HepG2 (cell line): ENCODE data around the gene PEX11G. TPM values are rescaled to one million over a fixed set of nuclear protein-coding genes. Genes with fewer than 3 reads are reported as not detected.

Experiments
- BRCA1 ChIP-seq: sonication (generic); formaldehyde crosslinking; IDR thresholded peaks from 2 replicates; pipeline ENCODE4 v1.4.0; 2020; ENCODE audit warnings: missing genetic modification reagents
- FOXP1 ChIP-seq, 2 experiments: fragments of 450-650 bp in 1 of 2; IDR thresholded peaks; 2 replicates each; pipeline ENCODE4 v1.6.1; 2017 to 2018; ENCODE audit warnings: antibody characterized with exemption in 1 of 2
- IRF2 ChIP-seq: IDR thresholded peaks from 2 replicates; pipeline ENCODE4 v1.6.1; 2018; ENCODE audit warnings: missing genetic modification reagents, missing compliant biosample characterization
- KLF11 ChIP-seq: IDR thresholded peaks from 2 replicates; pipeline ENCODE4 v1.6.1; 2016; ENCODE audit warnings: missing compliant biosample characterization
- NFIB ChIP-seq: sonication (generic); formaldehyde crosslinking; IDR thresholded peaks from 2 replicates; pipeline ENCODE4 v1.9.0; 2021; ENCODE audit warnings: missing genetic modification reagents, mild to moderate bottlenecking, borderline replicate concordance
- NR2F1 ChIP-seq, 2 experiments: fragments of 450-650 bp in 1 of 2; formaldehyde crosslinking in 1 of 2; IDR thresholded peaks; 2 replicates each; pipeline versions ENCODE4 v1.5.0 to v1.6.1; 2016 to 2020; ENCODE audit warnings: mild to moderate bottlenecking in 1 of 2, missing compliant biosample characterization in 1 of 2, missing genetic modification reagents in 1 of 2, moderate library complexity in 1 of 2
- REPIN1 ChIP-seq: sonication (generic); formaldehyde crosslinking; IDR thresholded peaks from 2 replicates; pipeline ENCODE4 v1.8.0; 2022; ENCODE audit warnings: missing genetic modification reagents, low read depth, mild to moderate bottlenecking, borderline replicate concordance
- TEAD3 ChIP-seq: optimal IDR thresholded peaks from 2 replicates; pipeline ENCODE3; 2016; ENCODE audit warnings: borderline replicate concordance
- ZBTB20 ChIP-seq: sonication (generic); formaldehyde crosslinking; IDR thresholded peaks from 2 replicates; pipeline ENCODE4 v1.8.1; 2023; ENCODE audit warnings: missing genetic modification reagents, low read depth, mild to moderate bottlenecking, borderline replicate concordance
- ZNF260 ChIP-seq: sonication (generic); formaldehyde crosslinking; IDR thresholded peaks from 2 replicates; pipeline ENCODE4 v1.4.0; 2020; ENCODE audit warnings: missing genetic modification reagents, low read depth, mild to moderate bottlenecking, borderline replicate concordance
- ZNF30 ChIP-seq: sonication (generic); formaldehyde crosslinking; IDR thresholded peaks from 2 replicates; pipeline ENCODE4 v1.5.0; 2020; ENCODE audit warnings: mild to moderate bottlenecking, missing genetic modification reagents
- ZNF616 ChIP-seq: sonication (generic); formaldehyde crosslinking; IDR thresholded peaks from 2 replicates; pipeline ENCODE4 v1.5.0; 2020; ENCODE audit warnings: low read depth, mild to moderate bottlenecking, missing genetic modification reagents
- ZNF672 ChIP-seq: sonication (generic); formaldehyde crosslinking; IDR thresholded peaks from 2 replicates; pipeline ENCODE4 v1.8.1; 2022; ENCODE audit warnings: missing genetic modification reagents
- ZNF775 ChIP-seq: sonication (generic); formaldehyde crosslinking; IDR thresholded peaks from 2 replicates; pipeline ENCODE4 v1.4.0; 2020; ENCODE audit warnings: missing genetic modification reagents, mild to moderate bottlenecking, moderate library complexity, borderline replicate concordance
- ZNF790 ChIP-seq: sonication (generic); formaldehyde crosslinking; IDR thresholded peaks from 2 replicates; pipeline ENCODE4 v1.8.0; 2022; ENCODE audit warnings: missing genetic modification reagents, mild to moderate bottlenecking, borderline replicate concordance
- polyA plus RNA-seq, 8 experiments: library from polyadenylated mRNA; depleted of rRNA in 3 of 8; stranded (reverse) in 7 of 8; unstranded in 1 of 8; fragments of >200 nt; fragmentation: Illumina TruSeq in 4 of 8; extraction: Trizol in 4 of 8; gene quantifications; 2 replicates each; pipeline versions ENCODE4 v1.2.1 to v1.2.3, GENCODE V29; 2011 to 2016; ENCODE audit warnings: low read depth in 4 of 8, missing spikeins in 1 of 8, mixed read lengths in 1 of 8; ENCODE audit not compliant: insufficient read depth in 1 of 8
- total RNA-seq, 5 experiments: library from RNA; depleted of rRNA; stranded (reverse); fragments of >200 nt; fragmentation: Illumina TruSeq; extraction: Trizol; gene quantifications; 2 replicates each; pipeline ENCODE4 v1.2.3, GENCODE V29; 2016; ENCODE audit warnings: low read depth in 1 of 5
- TF ChIP-seq, protein P1 (sequence below): fragments of 450-650 bp; IDR thresholded peaks from 2 replicates; pipeline ENCODE4 v1.6.1; 2016
- TF ChIP-seq, protein P2 (sequence below): sonication (generic); formaldehyde crosslinking; IDR thresholded peaks from 2 replicates; pipeline ENCODE4 v1.4.0; 2020; ENCODE audit warnings: missing genetic modification reagents
- TF ChIP-seq, protein P3 (sequence below): sonication (generic); formaldehyde crosslinking; IDR thresholded peaks from 2 replicates; pipeline ENCODE4 v1.5.1; 2020; ENCODE audit warnings: mild to moderate bottlenecking, missing genetic modification reagents, moderate library complexity
- TF ChIP-seq, protein P4 (sequence below): sonication (generic); formaldehyde crosslinking; conservative IDR thresholded peaks from 2 replicates; pipeline ENCODE4 v1.8.1; 2023; ENCODE audit warnings: missing genetic modification reagents

Gene PEX11G
- total and polyA plus RNA-seq, 2 of the 13 experiments (the other 11 are each of a cell fraction or from before 2014, with no cell fraction given), result not detected

DNA sequence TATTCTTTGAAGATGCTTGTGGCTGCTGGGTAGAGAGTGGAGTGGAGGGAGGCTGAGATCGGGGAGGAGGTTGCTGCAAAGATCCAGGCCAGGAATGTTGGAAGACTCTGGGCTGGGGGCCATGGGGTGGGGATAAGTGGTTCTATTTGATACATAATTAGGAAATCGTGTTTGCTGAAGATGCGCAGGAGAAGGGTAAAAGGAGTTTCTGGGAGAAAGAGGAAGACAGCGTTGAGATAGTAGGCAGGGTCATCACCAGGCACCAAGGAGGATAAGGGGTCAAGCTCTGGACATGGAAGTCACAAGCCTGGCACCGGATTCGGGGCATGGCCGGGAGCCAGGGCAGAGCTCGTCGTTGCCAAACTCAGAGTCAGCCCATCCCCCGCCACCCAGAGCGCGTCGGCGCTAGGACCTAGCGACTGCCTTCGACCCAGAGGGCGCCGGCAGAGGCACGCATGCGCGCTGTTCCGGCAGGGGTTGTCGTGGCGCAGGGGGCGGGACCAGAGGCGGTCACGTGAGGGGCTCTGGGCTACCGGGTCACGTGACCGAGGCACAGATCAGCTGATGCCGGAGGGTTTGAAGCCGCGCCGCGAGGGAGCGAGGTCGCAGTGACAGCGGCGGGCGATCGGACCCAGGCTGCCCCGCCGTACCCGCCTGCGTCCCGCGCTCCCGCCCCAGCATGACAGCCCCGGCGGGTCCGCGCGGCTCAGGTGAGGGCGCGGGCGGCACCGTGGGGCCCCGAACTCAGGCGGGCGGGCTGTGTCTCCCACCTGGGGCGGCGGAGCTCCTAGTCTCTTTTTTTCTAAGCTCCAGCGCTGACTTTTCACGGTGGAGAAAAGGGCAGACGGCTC, 33.5 kb upstream of the PEX11G start, which contains the start of gene MCOLN1 (continued):
- TF ChIP-seq, protein P1, sequence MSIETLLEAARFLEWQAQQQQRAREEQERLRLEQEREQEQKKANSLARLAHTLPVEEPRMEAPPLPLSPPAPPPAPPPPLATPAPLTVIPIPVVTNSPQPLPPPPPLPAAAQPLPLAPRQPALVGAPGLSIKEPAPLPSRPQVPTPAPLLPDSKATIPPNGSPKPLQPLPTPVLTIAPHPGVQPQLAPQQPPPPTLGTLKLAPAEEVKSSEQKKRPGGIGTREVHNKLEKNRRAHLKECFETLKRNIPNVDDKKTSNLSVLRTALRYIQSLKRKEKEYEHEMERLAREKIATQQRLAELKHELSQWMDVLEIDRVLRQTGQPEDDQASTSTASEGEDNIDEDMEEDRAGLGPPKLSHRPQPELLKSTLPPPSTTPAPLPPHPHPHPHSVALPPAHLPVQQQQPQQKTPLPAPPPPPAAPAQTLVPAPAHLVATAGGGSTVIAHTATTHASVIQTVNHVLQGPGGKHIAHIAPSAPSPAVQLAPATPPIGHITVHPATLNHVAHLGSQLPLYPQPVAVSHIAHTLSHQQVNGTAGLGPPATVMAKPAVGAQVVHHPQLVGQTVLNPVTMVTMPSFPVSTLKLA, result peak; percentile 91
- TF ChIP-seq ZNF30 (CRISPR knock-in tag), result no peak
- no peak for TF ChIP-seq NFIB (CRISPR knock-in tag)
- TF ChIP-seq ZNF616, result peak; percentile 86; the same call in 1 of the 2 replicates
- TF ChIP-seq ZBTB20 (CRISPR knock-in tag), result 0 out of 2 replicates have a peak, but pooled peaks have one; percentile 41
- no peak for TF ChIP-seq FOXP1 (IDR thresholded peaks at IDR 0.05)
- TF ChIP-seq FOXP1 (CRISPR knock-in tag; IDR thresholded peaks at IDR 0.05), result peak; percentile 51; the same call in 1 of the 2 replicates
- 0 out of 2 replicates have a peak, but pooled peaks have one; percentile 31 for TF ChIP-seq KLF11 (CRISPR knock-in tag)
- TF ChIP-seq ZNF672 (CRISPR knock-in tag), result no peak
- TF ChIP-seq BRCA1 (CRISPR knock-in tag), result peak; percentile 85; the same call in 1 of the 2 replicates
- peak; percentile 87 for TF ChIP-seq REPIN1
- TF ChIP-seq, protein P2, sequence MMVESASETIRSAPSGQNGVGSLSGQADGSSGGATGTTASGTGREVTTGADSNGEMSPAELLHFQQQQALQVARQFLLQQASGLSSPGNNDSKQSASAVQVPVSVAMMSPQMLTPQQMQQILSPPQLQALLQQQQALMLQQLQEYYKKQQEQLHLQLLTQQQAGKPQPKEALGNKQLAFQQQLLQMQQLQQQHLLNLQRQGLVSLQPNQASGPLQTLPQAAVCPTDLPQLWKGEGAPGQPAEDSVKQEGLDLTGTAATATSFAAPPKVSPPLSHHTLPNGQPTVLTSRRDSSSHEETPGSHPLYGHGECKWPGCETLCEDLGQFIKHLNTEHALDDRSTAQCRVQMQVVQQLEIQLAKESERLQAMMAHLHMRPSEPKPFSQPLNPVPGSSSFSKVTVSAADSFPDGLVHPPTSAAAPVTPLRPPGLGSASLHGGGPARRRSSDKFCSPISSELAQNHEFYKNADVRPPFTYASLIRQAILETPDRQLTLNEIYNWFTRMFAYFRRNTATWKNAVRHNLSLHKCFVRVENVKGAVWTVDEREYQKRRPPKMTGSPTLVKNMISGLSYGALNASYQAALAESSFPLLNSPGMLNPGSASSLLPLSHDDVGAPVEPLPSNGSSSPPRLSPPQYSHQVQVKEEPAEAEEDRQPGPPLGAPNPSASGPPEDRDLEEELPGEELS, result peak; percentile 71
- no peak; a peak in 1 of 4 replicates for TF ChIP-seq NR2F1 (CRISPR knock-in tag; IDR thresholded peaks at IDR 0.05)
- TF ChIP-seq TEAD3 (CRISPR knock-in tag), result peak; percentile 87
- TF ChIP-seq, protein P3, sequence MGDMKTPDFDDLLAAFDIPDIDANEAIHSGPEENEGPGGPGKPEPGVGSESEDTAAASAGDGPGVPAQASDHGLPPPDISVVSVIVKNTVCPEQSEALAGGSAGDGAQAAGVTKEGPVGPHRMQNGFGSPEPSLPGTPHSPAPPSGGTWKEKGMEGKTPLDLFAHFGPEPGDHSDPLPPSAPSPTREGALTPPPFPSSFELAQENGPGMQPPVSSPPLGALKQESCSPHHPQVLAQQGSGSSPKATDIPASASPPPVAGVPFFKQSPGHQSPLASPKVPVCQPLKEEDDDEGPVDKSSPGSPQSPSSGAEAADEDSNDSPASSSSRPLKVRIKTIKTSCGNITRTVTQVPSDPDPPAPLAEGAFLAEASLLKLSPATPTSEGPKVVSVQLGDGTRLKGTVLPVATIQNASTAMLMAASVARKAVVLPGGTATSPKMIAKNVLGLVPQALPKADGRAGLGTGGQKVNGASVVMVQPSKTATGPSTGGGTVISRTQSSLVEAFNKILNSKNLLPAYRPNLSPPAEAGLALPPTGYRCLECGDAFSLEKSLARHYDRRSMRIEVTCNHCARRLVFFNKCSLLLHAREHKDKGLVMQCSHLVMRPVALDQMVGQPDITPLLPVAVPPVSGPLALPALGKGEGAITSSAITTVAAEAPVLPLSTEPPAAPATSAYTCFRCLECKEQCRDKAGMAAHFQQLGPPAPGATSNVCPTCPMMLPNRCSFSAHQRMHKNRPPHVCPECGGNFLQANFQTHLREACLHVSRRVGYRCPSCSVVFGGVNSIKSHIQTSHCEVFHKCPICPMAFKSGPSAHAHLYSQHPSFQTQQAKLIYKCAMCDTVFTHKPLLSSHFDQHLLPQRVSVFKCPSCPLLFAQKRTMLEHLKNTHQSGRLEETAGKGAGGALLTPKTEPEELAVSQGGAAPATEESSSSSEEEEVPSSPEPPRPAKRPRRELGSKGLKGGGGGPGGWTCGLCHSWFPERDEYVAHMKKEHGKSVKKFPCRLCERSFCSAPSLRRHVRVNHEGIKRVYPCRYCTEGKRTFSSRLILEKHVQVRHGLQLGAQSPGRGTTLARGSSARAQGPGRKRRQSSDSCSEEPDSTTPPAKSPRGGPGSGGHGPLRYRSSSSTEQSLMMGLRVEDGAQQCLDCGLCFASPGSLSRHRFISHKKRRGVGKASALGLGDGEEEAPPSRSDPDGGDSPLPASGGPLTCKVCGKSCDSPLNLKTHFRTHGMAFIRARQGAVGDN, result peak; percentile 84
- no peak for TF ChIP-seq ZNF775 (CRISPR knock-in tag)
- TF ChIP-seq ZNF260 (CRISPR knock-in tag), result no peak
- peak; percentile 84 for TF ChIP-seq IRF2 (CRISPR knock-in tag)
- TF ChIP-seq ZNF790 (CRISPR knock-in tag), result no peak
- TF ChIP-seq, protein P4, sequence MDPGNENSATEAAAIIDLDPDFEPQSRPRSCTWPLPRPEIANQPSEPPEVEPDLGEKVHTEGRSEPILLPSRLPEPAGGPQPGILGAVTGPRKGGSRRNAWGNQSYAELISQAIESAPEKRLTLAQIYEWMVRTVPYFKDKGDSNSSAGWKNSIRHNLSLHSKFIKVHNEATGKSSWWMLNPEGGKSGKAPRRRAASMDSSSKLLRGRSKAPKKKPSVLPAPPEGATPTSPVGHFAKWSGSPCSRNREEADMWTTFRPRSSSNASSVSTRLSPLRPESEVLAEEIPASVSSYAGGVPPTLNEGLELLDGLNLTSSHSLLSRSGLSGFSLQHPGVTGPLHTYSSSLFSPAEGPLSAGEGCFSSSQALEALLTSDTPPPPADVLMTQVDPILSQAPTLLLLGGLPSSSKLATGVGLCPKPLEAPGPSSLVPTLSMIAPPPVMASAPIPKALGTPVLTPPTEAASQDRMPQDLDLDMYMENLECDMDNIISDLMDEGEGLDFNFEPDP, result no peak
